DMS53 (cell line): ENCODE measurements around the gene LAMA1.

ENCODE experiments used
- DNase-seq: peaks from one replicate; lab custom pipeline; 2025; lab: John Stamatoyannopoulos, UW

LAMA1 gene

GRCh38 chr18:7105268-7105667, 12.3 kb downstream of the LAMA1 start:
- no peak for DNase-seq

GRCh38 chr18:7104649-7105048, 12.9 kb downstream of the LAMA1 start:
- no peak for DNase-seq

GRCh38 chr18:7102131-7102530, 15.5 kb downstream of the LAMA1 start:
- DNase-seq, result no peak

GRCh38 chr18:7096838-7097237, 20.8 kb downstream of the LAMA1 start:
- DNase-seq, result no peak

- no peak for DNase-seq
Observed at GRCh38 chr18:7094427-7094826, 23.2 kb downstream of the LAMA1 start.

GRCh38 chr18:7090771-7091170, 26.8 kb downstream of the LAMA1 start:
- DNase-seq, result no peak

- no peak for DNase-seq
Observed at GRCh38 chr18:7089369-7089768, 28.2 kb downstream of the LAMA1 start.

GRCh38 chr18:7084080-7085065, 33.2 kb downstream of the LAMA1 start:
- DNase-seq, result peak; percentile 71

GRCh38 chr18:7082671-7083070, 34.9 kb downstream of the LAMA1 start:
- no peak for DNase-seq

GRCh38 chr18:7079231-7079630, 38.4 kb downstream of the LAMA1 start:
- DNase-seq, result no peak

- DNase-seq, result no peak
Observed at GRCh38 chr18:7072593-7072992, 45.0 kb downstream of the LAMA1 start.

GRCh38 chr18:7071600-7071999, 46.0 kb downstream of the LAMA1 start:
- no peak for DNase-seq

GRCh38 chr18:7070466-7070865, 47.1 kb downstream of the LAMA1 start:
- no peak for DNase-seq

GRCh38 chr18:7068871-7069590, 48.6 kb downstream of the LAMA1 start:
- no peak for DNase-seq

GRCh38 chr18:7066965-7067555, 50.5 kb downstream of the LAMA1 start:
- DNase-seq, result no peak

GRCh38 chr18:7065736-7066135, 51.9 kb downstream of the LAMA1 start:
- DNase-seq, result no peak

GRCh38 chr18:7064346-7064745, 53.3 kb downstream of the LAMA1 start:
- no peak for DNase-seq

- DNase-seq, result peak; percentile 91
Observed at GRCh38 chr18:7062811-7063210, 54.8 kb downstream of the LAMA1 start.

GRCh38 chr18:7062236-7062635, 55.4 kb downstream of the LAMA1 start:
- DNase-seq, result peak; percentile 68

- no peak for DNase-seq
Observed at GRCh38 chr18:7059276-7059675, 58.3 kb downstream of the LAMA1 start.

- DNase-seq, result no peak
Observed at GRCh38 chr18:7056026-7056425, 61.6 kb downstream of the LAMA1 start.

GRCh38 chr18:7049951-7050350, 67.6 kb downstream of the LAMA1 start:
- DNase-seq, result no peak

GRCh38 chr18:7048081-7048480, 69.5 kb downstream of the LAMA1 start:
- no peak for DNase-seq
